GM08714 (cell line): ENCODE results near the gene AOAH.

Source experiments
- H3K4me3 ChIP-seq: fragments of 200-500 bp; sonication (Bioruptor generic); 2 replicates; pipeline ENCODE4 v1.5.1; 2014; ENCODE audit warnings: mild to moderate bottlenecking, low read length, inconsistent platforms
- ZNF274 ChIP-seq: IDR thresholded peaks from 2 replicates; pipeline ENCODE4 v1.6.1; 2012; ENCODE audit warnings: mild to moderate bottlenecking, low read depth, low read length

The AOAH gene

GRCh38 chr7:36686499-36686898, 37.8 kb downstream of the AOAH start:
- no peak overlapping the region for H3K4me3 ChIP-seq
- TF ChIP-seq ZNF274: no peak

- TF ChIP-seq ZNF274: no peak
- no peak overlapping the region for H3K4me3 ChIP-seq
Measured at GRCh38 chr7:36684954-36685353, 39.3 kb downstream of the AOAH start.

- TF ChIP-seq ZNF274: no peak
- no peak overlapping the region for H3K4me3 ChIP-seq
Measured at GRCh38 chr7:36683695-36684357, 40.5 kb downstream of the AOAH start.

- no peak overlapping the region for H3K4me3 ChIP-seq
- no peak for TF ChIP-seq ZNF274
Measured at GRCh38 chr7:36683111-36683510, 41.2 kb downstream of the AOAH start.

- TF ChIP-seq ZNF274: no peak
- no peak overlapping the region for H3K4me3 ChIP-seq
Measured at GRCh38 chr7:36682102-36682501, 42.2 kb downstream of the AOAH start.

- no peak for TF ChIP-seq ZNF274
- no peak overlapping the region for H3K4me3 ChIP-seq
Measured at GRCh38 chr7:36677769-36678437, 46.4 kb downstream of the AOAH start.

- TF ChIP-seq ZNF274: no peak
- no peak overlapping the region for H3K4me3 ChIP-seq
Measured at GRCh38 chr7:36673703-36674102, 50.6 kb downstream of the AOAH start.

GRCh38 chr7:36671432-36671829, 52.9 kb downstream of the AOAH start:
- no peak overlapping the region for H3K4me3 ChIP-seq
- no peak for TF ChIP-seq ZNF274

GRCh38 chr7:36670585-36671431, 53.5 kb downstream of the AOAH start:
- no peak overlapping the region for H3K4me3 ChIP-seq
- no peak for TF ChIP-seq ZNF274

- TF ChIP-seq ZNF274: no peak
- no peak overlapping the region for H3K4me3 ChIP-seq
Measured at GRCh38 chr7:36668750-36669149, 55.5 kb downstream of the AOAH start.

- no peak for TF ChIP-seq ZNF274
- H3K4me3 ChIP-seq: no peak overlapping the region
Measured at GRCh38 chr7:36668080-36668479, 56.2 kb downstream of the AOAH start.

GRCh38 chr7:36667007-36667745, 57.1 kb downstream of the AOAH start:
- no peak for TF ChIP-seq ZNF274
- H3K4me3 ChIP-seq: no peak overlapping the region

- no peak for TF ChIP-seq ZNF274
- H3K4me3 ChIP-seq: no peak overlapping the region
Measured at GRCh38 chr7:36663481-36663880, 60.8 kb downstream of the AOAH start.

- H3K4me3 ChIP-seq: no peak overlapping the region
- TF ChIP-seq ZNF274: no peak
Measured at GRCh38 chr7:36661135-36661840, 63.0 kb downstream of the AOAH start.
